HCEC 1CT (cell line): Measurements from ENCODE around the gene MB.
"Not testable (repeated sequence)": the region's sequence is repeated elsewhere in the genome, so short reads cannot be mapped to it uniquely, and the experiment has no call there.

Source experiments
- DNase-seq: peaks from one replicate; pipeline ENCODE4 v3.0.0-alpha.2; 2017

Gene MB

DNA sequence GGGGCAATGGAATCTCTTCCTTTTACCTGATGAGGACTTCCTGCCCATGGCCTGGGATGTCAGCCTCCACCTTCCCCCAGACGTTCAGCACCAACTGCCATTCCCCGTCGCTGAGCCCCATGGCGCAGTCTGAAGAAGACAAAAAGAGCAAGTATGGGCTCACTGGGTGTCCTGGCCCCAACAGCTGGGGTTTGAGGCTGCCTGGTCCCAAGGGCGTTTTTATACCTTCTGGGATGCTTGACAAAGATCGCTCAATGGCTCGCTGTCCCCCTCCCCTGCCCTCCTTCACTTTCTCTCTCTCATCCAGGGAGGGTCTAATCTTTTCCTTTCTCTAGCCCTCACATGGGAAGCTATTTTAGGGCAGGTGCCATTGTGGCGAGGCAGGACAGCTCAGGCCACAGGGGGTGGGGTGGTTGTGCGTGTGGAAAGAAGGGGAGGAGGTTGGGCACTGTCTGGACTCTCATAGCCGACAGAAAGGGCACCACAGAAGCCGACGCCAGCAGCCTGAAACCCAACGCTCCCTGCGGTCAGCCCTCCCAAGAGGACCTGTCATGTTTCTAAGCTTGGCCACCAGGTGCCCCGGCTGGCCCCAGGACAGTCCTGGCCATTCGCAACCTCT, at the start of gene MB:
Gene MB (minus strand): TSS at position 193 of the 619 bp plus-strand sequence. CDS start 72 bp downstream, at position 121.
- DNase-seq: no peak

GRCh38 chr22:35666699-35667098, 49.6 kb upstream of the MB start:
- DNase-seq: not testable (repeated sequence)

DNA sequence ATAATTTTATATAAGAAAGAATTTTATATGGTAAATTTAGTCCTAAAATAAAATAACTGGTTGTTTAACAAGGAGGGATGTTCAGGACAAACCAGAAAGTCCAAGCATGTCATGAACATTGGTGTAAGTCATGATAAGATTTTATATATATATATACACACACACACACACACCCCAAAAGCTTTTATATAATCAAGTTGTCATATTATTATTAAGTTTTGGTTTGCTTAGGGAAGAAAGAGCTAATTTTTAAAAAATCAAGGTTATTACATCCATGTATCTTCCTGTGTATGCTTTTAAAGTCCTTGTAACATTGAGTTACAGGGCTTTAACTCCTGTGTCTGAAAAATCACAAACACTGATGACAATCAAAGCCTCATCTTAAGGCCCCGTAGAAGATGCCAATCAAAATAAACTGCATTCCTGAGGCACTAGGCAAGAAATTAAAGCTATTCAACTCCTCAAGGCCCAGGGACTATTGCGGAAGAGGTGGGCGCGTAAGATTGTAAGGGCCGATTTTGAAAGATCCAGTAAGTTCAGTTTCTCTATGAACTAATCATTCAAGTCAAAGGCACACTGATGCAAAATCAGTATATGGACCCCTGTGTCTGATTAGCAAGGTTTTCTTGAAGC, 47.9 kb upstream of the MB start:
- no peak for DNase-seq

DNA sequence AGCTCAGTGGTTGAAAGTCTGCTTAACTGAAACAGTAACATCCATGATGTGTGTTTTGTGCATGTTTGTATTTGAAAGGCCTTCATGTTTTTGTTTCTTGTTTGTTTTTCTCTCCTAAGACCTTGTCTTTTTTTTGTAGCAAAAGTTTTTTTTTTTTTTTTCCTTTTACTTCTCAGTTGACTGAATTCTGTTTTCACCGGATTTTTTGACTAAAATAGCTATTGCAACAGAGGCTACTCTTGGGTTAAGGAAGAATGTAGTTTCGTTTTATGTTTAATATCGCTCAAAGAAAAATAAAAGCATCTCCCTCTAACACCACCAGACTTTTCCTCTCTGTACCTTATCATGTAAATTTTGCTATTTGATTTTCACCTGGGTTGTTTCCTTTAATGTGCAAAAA, 46.2 kb upstream of the MB start:
- no peak for DNase-seq

- no peak for DNase-seq
Measured at GRCh38 chr22:35662914-35663313, 45.8 kb upstream of the MB start.

GRCh38 chr22:35661464-35661863, 44.3 kb upstream of the MB start:
- peak; percentile 38 for DNase-seq

GRCh38 chr22:35660291-35661127, 43.4 kb upstream of the MB start:
- no peak for DNase-seq

- DNase-seq: no peak
Measured at GRCh38 chr22:35657571-35658312, 40.6 kb upstream of the MB start.

DNA sequence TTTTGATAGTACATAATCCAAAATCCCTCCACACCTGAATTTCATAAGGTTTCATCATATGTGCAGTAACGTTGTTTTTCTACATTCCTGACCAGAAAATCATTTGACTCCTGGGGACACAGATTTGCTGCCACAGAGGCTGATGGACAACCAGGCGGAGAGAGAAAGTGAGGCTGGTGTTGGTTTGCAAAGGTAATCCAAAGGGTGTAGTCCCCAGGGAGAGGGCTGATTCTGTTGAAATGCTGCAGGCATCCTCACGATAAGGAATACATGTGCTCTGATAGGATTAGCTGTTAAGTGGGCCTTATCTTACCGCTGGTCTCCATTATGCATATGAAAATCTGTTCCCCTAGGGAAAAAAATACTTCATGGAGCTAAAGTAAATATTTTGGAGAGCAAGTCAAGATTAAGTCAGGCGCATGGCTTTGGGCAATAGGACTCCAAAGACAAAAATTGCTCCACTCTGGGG, 39.2 kb upstream of the MB start:
- no peak for DNase-seq

DNA sequence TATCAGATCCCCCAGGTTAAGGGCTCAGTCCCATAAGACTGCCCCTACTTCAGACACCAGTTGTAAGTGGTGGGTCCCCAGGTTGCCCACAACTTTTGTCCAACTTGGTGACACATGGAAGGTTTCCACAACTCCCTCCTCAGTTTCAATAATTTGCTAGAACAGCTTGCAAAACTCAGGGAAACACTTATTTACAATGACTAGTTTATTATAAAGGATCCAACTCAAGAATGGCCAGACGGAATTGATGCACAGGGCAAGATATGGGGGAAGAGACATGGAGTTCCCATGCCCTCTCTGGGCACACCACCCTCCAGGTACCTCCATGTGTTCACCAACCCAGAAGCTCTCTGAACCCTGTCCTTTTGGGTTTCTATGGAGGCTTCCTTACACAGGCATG, 36.7 kb upstream of the MB start:
- DNase-seq: no peak

- DNase-seq: no peak
Measured at GRCh38 chr22:35651085-35651484, 34.0 kb upstream of the MB start.

- DNase-seq: no peak
Measured at GRCh38 chr22:35649636-35650250, 32.6 kb upstream of the MB start.

- no peak for DNase-seq
Measured at GRCh38 chr22:35649026-35649553, 32.0 kb upstream of the MB start.

DNA sequence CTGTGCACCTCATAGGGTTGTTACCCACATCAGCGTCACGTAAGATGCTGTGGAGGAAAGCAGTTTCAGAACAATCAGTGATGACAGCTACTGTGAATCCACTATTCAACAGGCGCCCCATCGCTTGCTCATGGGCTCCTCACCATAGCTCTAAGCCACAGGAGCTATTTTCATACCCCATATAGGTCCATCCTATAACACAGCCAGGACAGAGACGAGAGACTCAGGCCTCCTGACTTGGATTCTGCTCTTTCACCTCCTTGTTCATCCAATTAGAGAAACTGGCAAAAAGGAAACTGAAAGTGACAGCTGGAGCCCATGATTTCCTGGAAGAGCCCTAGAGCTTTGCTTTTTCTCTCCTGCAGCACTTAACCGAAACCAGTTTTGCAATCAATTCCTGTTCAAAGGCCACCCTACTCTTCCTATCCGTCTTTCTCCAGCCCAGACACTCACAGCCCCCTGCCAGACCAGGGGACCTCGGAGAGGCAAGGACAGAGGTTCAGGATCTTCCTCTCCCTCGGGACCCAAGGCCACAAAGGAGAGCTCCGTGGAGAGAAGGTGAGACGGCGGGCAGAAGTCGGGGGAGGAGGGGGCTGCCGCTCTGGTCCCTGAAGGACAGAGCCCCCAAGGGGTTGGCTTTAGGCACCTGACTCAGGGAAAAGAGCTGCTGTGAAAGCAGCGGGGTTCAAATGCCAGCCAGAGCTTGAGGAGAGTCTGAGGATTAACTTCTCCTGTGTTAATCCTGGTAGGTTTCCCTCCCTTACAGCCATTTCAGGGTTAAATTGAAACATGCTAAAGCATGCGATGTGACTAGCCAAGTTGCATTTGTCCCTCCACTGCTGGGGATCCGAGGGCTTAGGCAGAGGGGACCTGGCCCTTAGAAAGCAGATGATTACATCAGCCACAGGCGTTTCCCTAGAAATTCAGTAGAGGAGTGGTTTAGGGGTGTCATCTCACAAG, 31.2 kb upstream of the MB start, which contains the start of gene APOL6:
Gene APOL6 (plus strand): TSS at position 381 of the 960 bp plus-strand sequence. CDS start 7,980 bp downstream, outside the sequence.
- DNase-seq: peak; percentile 63

DNA sequence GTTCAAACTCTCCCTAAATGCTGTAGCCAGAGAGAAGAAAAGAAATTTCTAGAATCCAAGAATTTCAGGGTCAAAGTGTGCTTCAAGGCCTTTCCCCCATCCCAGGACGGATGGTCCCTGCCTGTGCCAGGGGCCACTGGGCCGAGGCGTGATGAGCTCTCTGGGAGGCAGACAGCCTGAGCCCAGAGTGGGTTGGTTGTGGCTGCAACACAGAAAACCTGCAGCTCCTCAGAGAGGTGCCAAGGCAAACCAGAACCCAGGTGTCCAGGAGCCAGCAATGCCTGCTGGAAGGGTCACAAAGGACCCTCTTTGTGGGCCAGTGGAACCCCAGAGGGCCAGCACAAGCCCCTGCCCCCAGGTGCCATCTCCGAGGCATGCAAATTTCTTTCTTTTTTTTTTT, 28.5 kb upstream of the MB start:
- no peak for DNase-seq

DNA sequence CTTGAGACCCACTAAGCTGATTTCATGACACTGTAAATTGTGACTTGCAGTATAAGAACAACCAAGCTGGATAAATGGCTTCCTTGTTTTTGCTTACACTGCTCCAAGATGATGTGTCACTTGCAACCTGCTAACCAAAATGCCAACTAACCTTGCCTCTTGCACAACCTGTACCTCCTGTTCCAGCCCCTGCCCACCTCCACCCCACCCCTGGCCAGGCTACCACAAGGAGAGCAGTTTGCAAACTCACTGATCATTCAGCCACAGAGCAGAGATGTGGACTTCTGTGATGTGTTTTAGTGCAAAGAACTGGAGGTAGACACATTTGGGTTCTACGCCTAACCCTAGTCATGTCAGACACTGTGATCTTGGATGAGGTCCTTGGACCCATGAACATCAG, 26.9 kb upstream of the MB start:
- DNase-seq: no peak

- peak; percentile 37 for DNase-seq
Measured at GRCh38 chr22:35642305-35642741, 25.2 kb upstream of the MB start.

GRCh38 chr22:35641494-35642120, 24.5 kb upstream of the MB start:
- DNase-seq: no peak

GRCh38 chr22:35638410-35638809, 21.3 kb upstream of the MB start:
- DNase-seq: peak; percentile 82

GRCh38 chr22:35638001-35638400, 20.9 kb upstream of the MB start:
- no peak for DNase-seq
